OCI-LY7 (cell line): Measurements from ENCODE around the gene HSPA12A.

ENCODE experiments used
- EZH2phosphoT487 ChIP-seq: fragments of 200-600 bp; sonication (generic); IDR thresholded peaks from 2 replicates; pipeline ENCODE4 v1.6.1; 2018; ENCODE audit warnings: low read depth, borderline replicate concordance, mild to moderate bottlenecking, mixed run types, antibody characterized with exemption, low read length, moderate library complexity, mixed read lengths
- TF ChIP-seq, protein P1 (sequence below): fragments of 200-600 bp; sonication (generic); conservative IDR thresholded peaks from 2 replicates; pipeline ENCODE4 v1.5.1; 2014; ENCODE audit warnings: mild to moderate bottlenecking, antibody characterized with exemption, low read length, moderate library complexity, mixed read lengths

DNA sequence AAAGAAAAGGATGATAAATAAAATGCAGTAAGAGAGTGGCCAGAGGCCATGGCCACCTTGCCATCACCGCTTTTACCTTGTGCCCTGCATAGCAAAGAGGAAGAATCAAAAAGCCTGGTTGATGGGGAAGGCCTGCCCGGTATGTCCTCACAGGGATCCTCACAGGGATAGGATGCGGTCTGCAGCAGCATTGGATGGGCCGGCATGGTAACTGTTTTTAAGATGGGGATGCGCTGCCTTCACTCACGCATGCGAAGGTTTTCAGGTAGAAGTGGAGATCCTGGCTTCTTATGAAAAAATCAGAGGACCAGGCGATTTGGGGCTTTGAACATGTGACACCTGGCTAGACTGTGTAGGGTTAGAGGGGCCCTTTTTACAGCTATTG is 109.2 kb downstream of the HSPA12A start:
- TF ChIP-seq, protein P1, sequence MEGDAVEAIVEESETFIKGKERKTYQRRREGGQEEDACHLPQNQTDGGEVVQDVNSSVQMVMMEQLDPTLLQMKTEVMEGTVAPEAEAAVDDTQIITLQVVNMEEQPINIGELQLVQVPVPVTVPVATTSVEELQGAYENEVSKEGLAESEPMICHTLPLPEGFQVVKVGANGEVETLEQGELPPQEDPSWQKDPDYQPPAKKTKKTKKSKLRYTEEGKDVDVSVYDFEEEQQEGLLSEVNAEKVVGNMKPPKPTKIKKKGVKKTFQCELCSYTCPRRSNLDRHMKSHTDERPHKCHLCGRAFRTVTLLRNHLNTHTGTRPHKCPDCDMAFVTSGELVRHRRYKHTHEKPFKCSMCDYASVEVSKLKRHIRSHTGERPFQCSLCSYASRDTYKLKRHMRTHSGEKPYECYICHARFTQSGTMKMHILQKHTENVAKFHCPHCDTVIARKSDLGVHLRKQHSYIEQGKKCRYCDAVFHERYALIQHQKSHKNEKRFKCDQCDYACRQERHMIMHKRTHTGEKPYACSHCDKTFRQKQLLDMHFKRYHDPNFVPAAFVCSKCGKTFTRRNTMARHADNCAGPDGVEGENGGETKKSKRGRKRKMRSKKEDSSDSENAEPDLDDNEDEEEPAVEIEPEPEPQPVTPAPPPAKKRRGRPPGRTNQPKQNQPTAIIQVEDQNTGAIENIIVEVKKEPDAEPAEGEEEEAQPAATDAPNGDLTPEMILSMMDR = no peak
- TF ChIP-seq EZH2phosphoT487 = no peak
